IMR-90 (cell line): ENCODE data around the gene DYRK3.
A peak's percentile ranks its signal among the peaks of the same experiment; 100 is the strongest.

Experiments
- CTCF ChIP-seq: conservative IDR thresholded peaks from 2 replicates; pipeline ENCODE4 v1.5.1; 2012; ENCODE audit warnings: mild to moderate bottlenecking, low read depth, low read length, improper control_type of control experiment
- NFE2L2 ChIP-seq: fragments of 150-350 bp; IDR thresholded peaks from 2 replicates; pipeline ENCODE4 v1.6.1; 2016; ENCODE audit warnings: low read depth, mild to moderate bottlenecking, low read length
- POLR2A ChIP-seq: IDR thresholded peaks from 2 replicates; pipeline ENCODE4 v1.6.1; 2012; ENCODE audit warnings: mild to moderate bottlenecking, low read depth, low read length
- RFX5 ChIP-seq: IDR thresholded peaks from 2 replicates; pipeline ENCODE4 v1.8.0; 2012; ENCODE audit warnings: low read depth, mild to moderate bottlenecking, low read length, moderate library complexity
- USF2 ChIP-seq: fragments of 150-350 bp; IDR thresholded peaks from 2 replicates; pipeline ENCODE4 v1.6.1; 2017; ENCODE audit warnings: mild to moderate bottlenecking, antibody characterized with exemption, low read length, low read depth

- no peak for TF ChIP-seq CTCF
- no peak for TF ChIP-seq POLR2A
- no peak for TF ChIP-seq NFE2L2
- TF ChIP-seq RFX5 = peak; percentile 41; the same call in 1 of the 2 replicates
- TF ChIP-seq USF2 = no peak
Measured at GRCh38 chr1:206691604-206692003, 56.3 kb downstream of the DYRK3 start.
